GM10266 (cell line): Measurements from ENCODE around the gene MEST.

Experiments
- DNase-seq: peaks from one replicate; pipeline ENCODE4 v3.0.0; 2012; ENCODE audit errors: extremely low spot score
- CTCF ChIP-seq: IDR thresholded peaks from 2 replicates; pipeline ENCODE4 v1.5.1; 2012; ENCODE audit warnings: mild to moderate bottlenecking, low read depth; ENCODE audit not compliant: control insufficient read depth, insufficient read depth; ENCODE audit errors: missing control alignments

The MEST gene

GRCh38 chr7:130485734-130486113 lies 6.2 kb upstream of the MEST start:
- DNase-seq = no peak

GRCh38 chr7:130486114-130486953 lies 5.6 kb upstream of the MEST start:
- peak; percentile 67 for DNase-seq
- TF ChIP-seq CTCF = peak; percentile 78

More at GRCh38 chr7:130485734-130486113, 6.2 kb upstream of the MEST start:
- TF ChIP-seq CTCF = no peak

- DNase-seq = no peak
These were observed 4.9 kb upstream of the MEST start for GRCh38 chr7:130486954-130487436.

GRCh38 chr7:130488392-130489139 lies 3.3 kb upstream of the MEST start:
- DNase-seq = no peak

More at GRCh38 chr7:130486954-130487436, 4.9 kb upstream of the MEST start:
- TF ChIP-seq CTCF = no peak

GRCh38 chr7:130489140-130489983 lies 2.5 kb upstream of the MEST start:
- no peak for TF ChIP-seq CTCF
- DNase-seq = peak; percentile 22

More at GRCh38 chr7:130488392-130489139, 3.3 kb upstream of the MEST start:
- no peak for TF ChIP-seq CTCF

- peak; percentile 22 for DNase-seq
These were observed 1.5 kb upstream of the MEST start for GRCh38 chr7:130490311-130490791.

More at GRCh38 chr7:130490311-130490791, 1.5 kb upstream of the MEST start:
- TF ChIP-seq CTCF = no peak
